Uterus (tissue), 2 donors: ENCODE results near the gene KLK15.

Experiments used
- CTCF ChIP-seq, 4 experiments: fragments of 200-600 bp in 2 of 4; fragments of 450-650 bp in 2 of 4; sonication (generic) in 2 of 4; IDR thresholded peaks; one replicate each; pipeline ENCODE4 v1.5.1; 2016 to 2019; ENCODE audit warnings: antibody characterized with exemption in 4 of 4, mild to moderate bottlenecking in 2 of 4, moderate library complexity in 1 of 4
- POLR2A ChIP-seq, 2 donors: fragments of 450-650 bp; IDR thresholded peaks; one replicate each; pipeline ENCODE4 v1.6.1; 2016; ENCODE audit warnings: antibody characterized with exemption in 2 of 2, mild to moderate bottlenecking in 1 of 2, moderate library complexity in 1 of 2

- TF ChIP-seq POLR2A (IDR thresholded peaks at IDR 0.05) = no peak
- TF ChIP-seq CTCF (IDR thresholded peaks at IDR 0.05) = no peak
Observed at GRCh38 chr19:50837300-50837699, 3.9 kb upstream of the KLK15 start.
